ENCODE data around the gene TMEM247.

The TMEM247 gene

DNA sequence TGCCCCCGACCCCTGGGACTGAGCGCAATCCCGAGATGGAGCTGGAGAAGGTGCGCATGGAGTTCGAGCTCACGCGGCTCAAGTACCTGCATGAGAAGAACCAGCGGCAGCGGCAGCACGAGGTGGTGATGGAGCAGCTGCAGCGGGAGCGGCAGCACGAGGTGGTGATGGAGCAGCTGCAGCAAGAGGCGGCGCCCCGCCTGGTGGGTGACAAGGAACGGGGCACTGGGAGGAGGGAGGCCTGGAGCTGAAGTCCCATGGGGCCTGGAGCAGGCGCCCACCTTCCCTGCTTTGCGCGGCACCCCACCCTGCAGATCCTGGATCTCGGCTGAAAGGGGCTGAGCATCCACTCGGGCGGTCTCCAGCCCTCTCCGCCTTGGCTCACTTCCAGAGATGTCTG, 1.2 kb downstream of the TMEM247 start:
- H3K4me3 ChIP-seq (ENCODE audit: low read depth, low read length) = no peak overlapping the region
- TF ChIP-seq, protein P1, sequence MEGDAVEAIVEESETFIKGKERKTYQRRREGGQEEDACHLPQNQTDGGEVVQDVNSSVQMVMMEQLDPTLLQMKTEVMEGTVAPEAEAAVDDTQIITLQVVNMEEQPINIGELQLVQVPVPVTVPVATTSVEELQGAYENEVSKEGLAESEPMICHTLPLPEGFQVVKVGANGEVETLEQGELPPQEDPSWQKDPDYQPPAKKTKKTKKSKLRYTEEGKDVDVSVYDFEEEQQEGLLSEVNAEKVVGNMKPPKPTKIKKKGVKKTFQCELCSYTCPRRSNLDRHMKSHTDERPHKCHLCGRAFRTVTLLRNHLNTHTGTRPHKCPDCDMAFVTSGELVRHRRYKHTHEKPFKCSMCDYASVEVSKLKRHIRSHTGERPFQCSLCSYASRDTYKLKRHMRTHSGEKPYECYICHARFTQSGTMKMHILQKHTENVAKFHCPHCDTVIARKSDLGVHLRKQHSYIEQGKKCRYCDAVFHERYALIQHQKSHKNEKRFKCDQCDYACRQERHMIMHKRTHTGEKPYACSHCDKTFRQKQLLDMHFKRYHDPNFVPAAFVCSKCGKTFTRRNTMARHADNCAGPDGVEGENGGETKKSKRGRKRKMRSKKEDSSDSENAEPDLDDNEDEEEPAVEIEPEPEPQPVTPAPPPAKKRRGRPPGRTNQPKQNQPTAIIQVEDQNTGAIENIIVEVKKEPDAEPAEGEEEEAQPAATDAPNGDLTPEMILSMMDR (IDR thresholded peaks at IDR 0.05; ENCODE audit: low read depth, low read length, missing control alignments) = no peak
- no peak for DNase-seq (ENCODE audit: low read depth)

DNA sequence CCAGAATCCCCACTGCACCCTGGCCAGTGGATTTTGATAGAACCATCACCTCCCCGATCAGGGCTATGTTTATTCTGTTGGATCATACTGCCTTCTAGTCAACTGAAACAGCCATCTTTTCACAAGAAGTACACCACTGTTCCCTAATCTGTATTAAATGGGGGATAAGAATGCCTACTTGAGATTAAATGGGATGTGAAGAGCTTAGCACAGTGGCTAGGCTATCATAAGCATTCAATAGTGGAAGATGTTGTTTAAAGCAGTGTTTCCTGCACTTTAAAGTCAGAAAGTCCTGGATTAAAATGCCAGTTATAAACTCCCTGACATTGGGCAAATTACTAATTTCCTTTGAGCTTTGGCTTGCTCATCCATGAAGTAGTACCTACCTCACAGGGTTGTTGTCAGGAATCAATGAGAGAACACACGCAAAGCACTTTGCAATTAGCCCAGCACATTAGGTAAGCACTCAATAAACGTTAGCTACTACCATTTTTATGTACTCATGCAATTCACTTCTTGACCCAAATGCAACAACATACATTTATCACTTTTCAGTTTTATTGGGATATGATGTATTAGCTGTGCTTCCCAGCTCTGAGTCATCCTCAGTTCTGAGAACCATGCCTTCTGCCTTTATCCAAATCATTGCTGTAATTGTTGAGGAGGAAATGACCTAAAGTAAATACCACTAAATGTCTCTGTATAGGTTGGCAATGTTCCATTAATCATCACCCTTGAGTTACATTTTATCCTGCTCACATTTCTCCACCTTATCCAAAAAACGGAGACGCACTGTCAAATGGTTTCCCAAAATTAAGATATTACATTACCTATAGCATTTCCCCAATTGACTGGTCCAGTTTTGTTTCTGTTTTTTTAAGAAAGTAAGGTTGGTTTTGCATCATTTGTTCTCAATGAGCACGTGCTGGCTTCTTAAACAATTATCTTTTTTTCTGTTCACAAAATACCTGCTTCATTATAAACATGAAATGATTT, 2.1 kb downstream of the TMEM247 start:
- no peak for DNase-seq (ENCODE audit: low read depth)
- no peak overlapping the region for H3K4me3 ChIP-seq (ENCODE audit: low read depth, low read length)

DNA sequence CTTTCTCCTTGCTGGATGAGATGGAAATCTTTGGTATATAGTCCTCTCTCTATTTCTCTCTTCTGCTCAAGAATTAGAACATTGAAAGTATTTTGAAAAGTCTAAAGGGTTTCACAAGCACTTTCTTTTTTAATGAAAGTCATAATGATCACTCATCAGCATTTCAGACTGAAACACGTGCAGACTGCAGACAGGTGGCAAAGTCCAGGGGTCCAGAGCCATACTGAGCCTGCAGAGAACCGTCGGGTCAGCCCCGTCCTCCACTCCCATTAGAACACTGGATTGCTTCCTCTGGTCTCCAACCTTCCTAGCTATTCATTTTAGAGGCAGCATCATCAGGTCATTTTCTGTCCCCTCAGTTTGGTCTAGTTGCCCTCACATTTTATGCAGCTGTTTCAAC, 3.1 kb downstream of the TMEM247 start:
- no peak for DNase-seq (ENCODE audit: low read depth)
- TF ChIP-seq, protein P1 (IDR thresholded peaks at IDR 0.05; ENCODE audit: low read depth, low read length, missing control alignments) = no peak
- H3K4me3 ChIP-seq (ENCODE audit: low read depth, low read length) = no peak overlapping the region

More for the DNA sequence above, 2.1 kb downstream of the TMEM247 start:
- TF ChIP-seq, protein P1 (IDR thresholded peaks at IDR 0.05; ENCODE audit: low read depth, low read length, missing control alignments) = no peak

DNA sequence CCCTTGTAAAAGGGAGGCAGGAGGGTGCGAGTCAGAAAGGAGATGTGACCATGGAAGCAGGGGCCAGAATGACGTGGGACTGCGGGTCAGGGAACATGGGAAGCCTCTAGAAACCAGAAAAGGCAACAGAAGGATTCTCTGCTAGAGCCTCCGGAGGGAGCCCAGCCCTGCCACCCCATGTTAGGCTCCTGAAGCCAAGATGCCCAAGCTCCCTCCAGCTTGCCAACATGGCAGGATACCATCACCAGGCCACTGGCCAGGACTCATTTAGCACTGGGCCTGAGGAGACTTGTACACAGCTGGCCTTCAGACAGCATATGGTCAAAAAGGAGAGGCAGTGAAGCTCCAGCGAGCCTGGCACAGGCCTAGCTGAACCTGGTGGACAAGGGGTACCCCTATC, 5.6 kb downstream of the TMEM247 start:
- no peak overlapping the region for H3K4me3 ChIP-seq (ENCODE audit: low read depth, low read length)
- TF ChIP-seq, protein P1 (IDR thresholded peaks at IDR 0.05; ENCODE audit: low read depth, low read length, missing control alignments) = no peak
- DNase-seq (ENCODE audit: low read depth) = no peak

DNA sequence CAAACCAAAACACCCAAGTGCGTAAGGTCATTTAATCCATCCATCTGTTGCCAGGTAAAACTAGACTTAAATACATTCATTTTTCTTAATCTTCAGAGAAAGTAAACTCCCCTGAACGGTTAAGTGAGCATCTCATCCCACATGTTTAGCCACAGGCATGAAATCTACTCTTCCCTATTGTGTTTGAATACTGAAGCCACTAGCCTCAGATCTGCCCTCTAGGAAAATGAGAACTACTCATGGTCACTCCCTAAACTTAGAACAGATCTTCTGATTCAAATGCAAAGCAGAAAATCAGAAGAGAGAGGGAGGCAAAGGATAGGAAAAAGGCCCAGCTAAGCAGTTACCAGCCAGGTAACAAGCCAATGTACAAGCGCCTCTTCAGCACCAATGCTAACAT, 7.1 kb downstream of the TMEM247 start:
- TF ChIP-seq, protein P1 (IDR thresholded peaks at IDR 0.05; ENCODE audit: low read depth, low read length, missing control alignments) = no peak
- DNase-seq (ENCODE audit: low read depth) = no peak

DNA sequence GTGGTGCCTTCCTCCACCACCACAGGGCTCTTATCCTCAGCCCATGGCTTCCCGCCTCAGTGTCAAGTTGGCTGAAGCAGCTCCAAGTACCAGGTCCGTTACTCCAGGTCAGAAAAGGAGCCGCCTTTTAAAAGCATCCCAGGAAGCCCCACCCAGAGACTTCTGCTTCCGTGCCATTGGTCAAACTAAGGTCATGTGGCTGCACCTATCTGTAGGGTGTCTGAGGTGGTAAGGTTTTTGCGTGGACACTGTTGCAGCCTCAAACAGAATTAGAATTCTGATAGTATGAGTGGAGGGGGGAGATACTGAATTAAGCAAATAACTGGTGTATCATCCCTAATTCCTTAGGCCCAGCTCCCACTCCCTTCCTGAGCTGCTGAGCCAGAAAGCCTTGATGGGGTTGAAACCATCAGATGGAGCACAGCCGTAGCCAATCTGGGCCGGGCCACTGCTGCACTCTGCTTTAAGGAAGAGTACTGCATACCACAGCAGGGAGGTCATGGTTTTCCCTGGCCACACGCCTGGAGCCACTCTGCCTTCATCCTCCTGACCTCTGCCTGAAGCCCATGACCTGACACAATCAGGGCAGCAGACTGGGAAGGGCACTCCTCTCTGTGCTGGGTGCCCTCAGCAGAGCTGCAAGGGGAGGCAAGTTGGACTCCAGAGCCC, 8.4 kb downstream of the TMEM247 start:
- TF ChIP-seq, protein P1 (IDR thresholded peaks at IDR 0.05; ENCODE audit: low read depth, low read length, missing control alignments) = no peak
- DNase-seq (ENCODE audit: low read depth) = no peak
- H3K4me3 ChIP-seq (ENCODE audit: low read depth, low read length) = no peak overlapping the region

More for the DNA sequence above, 7.1 kb downstream of the TMEM247 start:
- H3K4me3 ChIP-seq (ENCODE audit: low read depth, low read length) = no peak overlapping the region

Data from GM12864 (cell line).